SK-N-MC (cell line): ENCODE data around the gene USP37.

Source experiments
- EZH2 ChIP-seq: fragments of 200-600 bp; sonication (generic); IDR thresholded peaks from one replicate; pipeline ENCODE4 v1.6.1; 2017; ENCODE audit warnings: antibody characterized with exemption
- FOXP2 ChIP-seq: optimal IDR thresholded peaks from 2 replicates; pipeline ENCODE3; 2011; ENCODE audit warnings: mild to moderate bottlenecking, moderate library complexity; ENCODE audit not compliant: insufficient read depth; ENCODE audit errors: extremely low read length, control extremely low read depth
- POLR2AphosphoS5 ChIP-seq: IDR thresholded peaks from 2 replicates; pipeline ENCODE4 v1.6.1; 2012; ENCODE audit warnings: mild to moderate bottlenecking, low read depth, low read length, borderline replicate concordance

GRCh38 chr2:218578272-218578877 is 10.2 kb upstream of the USP37 start:
- no peak for TF ChIP-seq POLR2AphosphoS5
- no peak for TF ChIP-seq EZH2
- no peak for TF ChIP-seq FOXP2
